ENCODE data around the gene ABCC6. TPM values are rescaled to one million over a fixed set of nuclear protein-coding genes. Genes with fewer than 3 reads are reported as not detected.

ABCC6 gene
- polyA plus RNA-seq, 3 donors: 6.1 to 16.5 (median 14.7) TPM

DNA sequence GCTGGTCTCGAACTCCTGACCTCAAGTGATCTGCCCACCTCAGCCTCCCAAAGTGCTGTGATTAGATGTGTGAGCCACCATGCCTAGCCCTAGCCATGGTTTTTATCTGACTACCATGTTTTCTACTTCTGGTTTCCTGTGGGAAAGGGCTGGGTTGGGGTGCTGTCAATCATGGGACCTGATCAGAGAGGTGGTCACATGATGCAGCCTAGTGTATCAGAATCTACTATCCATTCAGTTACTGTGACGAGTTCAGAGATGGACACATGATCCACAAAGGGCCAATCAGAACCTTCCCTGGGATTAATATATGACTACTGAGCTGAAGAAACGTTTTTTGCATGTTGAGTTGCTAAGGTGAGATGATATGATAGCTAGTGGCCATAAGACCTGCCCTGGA, 59.1 kb downstream of the ABCC6 start:
- no peak overlapping the region for H3K4me3 ChIP-seq (replicated peaks in 1 of 3; ENCODE audit: low read depth in 2 of 3, low read length in 3 of 3)
- intact Hi-C loops (cut with micrococcal nuclease): no loop called here
- H3K4me1 ChIP-seq (ENCODE audit: control insufficient read depth in 1 of 2, insufficient read depth in 2 of 2, low read length in 2 of 2): no peaks in the 10 kb centered on the region
- no peak for DNase-seq
- no peak overlapping the region for H3K4me3 Mint-ChIP-seq
- H3K36me3 Mint-ChIP-seq: peaks cover 65 to 77% of the 10 kb centered on the region in 2 donors
- no peaks in the 10 kb centered on the region for H3K79me2 ChIP-seq (ENCODE audit: insufficient read depth, low read length)
- H3K9me3 Mint-ChIP-seq: peaks cover 8 to 25% (median 17%) of the 10 kb centered on the region in 7 donors
- no peak overlapping the region for H3K4me2 ChIP-seq (replicated peaks; ENCODE audit: extremely low read depth, low read length, poor library complexity, severe bottlenecking)
- no CpG with 5 or more reads among the region's 3 CpGs for WGBS (ENCODE audit: insufficient coverage)
- peaks cover 22 to 84% of the 10 kb centered on the region in 2 donors for H3K36me3 ChIP-seq (replicated peaks in 1 of 2; ENCODE audit: control insufficient read depth in 1 of 2, insufficient read depth in 2 of 2, low read length in 2 of 2)
- H4K20me1 ChIP-seq (ENCODE audit: insufficient read depth, low read length): no peaks in the 10 kb centered on the region
- no peak overlapping the region for H2AFZ ChIP-seq (ENCODE audit: insufficient read depth, low read depth, low read length, poor library complexity, severe bottlenecking)
- no peaks in the 10 kb centered on the region for H3K27me3 Mint-ChIP-seq (ENCODE audit: low read depth in 3 of 3)
- TF ChIP-seq, protein P1, sequence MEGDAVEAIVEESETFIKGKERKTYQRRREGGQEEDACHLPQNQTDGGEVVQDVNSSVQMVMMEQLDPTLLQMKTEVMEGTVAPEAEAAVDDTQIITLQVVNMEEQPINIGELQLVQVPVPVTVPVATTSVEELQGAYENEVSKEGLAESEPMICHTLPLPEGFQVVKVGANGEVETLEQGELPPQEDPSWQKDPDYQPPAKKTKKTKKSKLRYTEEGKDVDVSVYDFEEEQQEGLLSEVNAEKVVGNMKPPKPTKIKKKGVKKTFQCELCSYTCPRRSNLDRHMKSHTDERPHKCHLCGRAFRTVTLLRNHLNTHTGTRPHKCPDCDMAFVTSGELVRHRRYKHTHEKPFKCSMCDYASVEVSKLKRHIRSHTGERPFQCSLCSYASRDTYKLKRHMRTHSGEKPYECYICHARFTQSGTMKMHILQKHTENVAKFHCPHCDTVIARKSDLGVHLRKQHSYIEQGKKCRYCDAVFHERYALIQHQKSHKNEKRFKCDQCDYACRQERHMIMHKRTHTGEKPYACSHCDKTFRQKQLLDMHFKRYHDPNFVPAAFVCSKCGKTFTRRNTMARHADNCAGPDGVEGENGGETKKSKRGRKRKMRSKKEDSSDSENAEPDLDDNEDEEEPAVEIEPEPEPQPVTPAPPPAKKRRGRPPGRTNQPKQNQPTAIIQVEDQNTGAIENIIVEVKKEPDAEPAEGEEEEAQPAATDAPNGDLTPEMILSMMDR (IDR thresholded peaks at IDR 0.05): no peak
- H3K4me1 Mint-ChIP-seq: no peaks in the 10 kb centered on the region
- H3K9me3 ChIP-seq (replicated peaks in 1 of 2; ENCODE audit: control insufficient read depth in 1 of 2, insufficient read depth in 1 of 2, low read length in 2 of 2): peaks cover 7 to 15% of the 10 kb centered on the region in 2 donors
- no peak overlapping the region for H3K27ac Mint-ChIP-seq
- no peak overlapping the region for H3K9ac ChIP-seq (ENCODE audit: insufficient read depth, low read length, poor library complexity, severe bottlenecking)
- H3K27ac ChIP-seq (ENCODE audit: low read depth in 1 of 2, low read length in 2 of 2): no peak overlapping the region
- no peaks in the 10 kb centered on the region for H3K27me3 ChIP-seq (ENCODE audit: control insufficient read depth in 2 of 2, insufficient read depth in 2 of 2, low read length in 2 of 2)

GRCh38 chr16:16163571-16163970, 59.7 kb downstream of the ABCC6 start:
- H3K9me3 Mint-ChIP-seq: peaks cover 11 to 32% (median 23%) of the 10 kb centered on the region in 7 donors
- H2AFZ ChIP-seq (ENCODE audit: insufficient read depth, low read depth, low read length, poor library complexity, severe bottlenecking): no peak overlapping the region
- peaks cover 14 to 18% of the 10 kb centered on the region in 2 donors for H3K9me3 ChIP-seq (replicated peaks in 1 of 2; ENCODE audit: control insufficient read depth in 1 of 2, insufficient read depth in 1 of 2, low read length in 2 of 2)
- no peaks in the 10 kb centered on the region for H4K20me1 ChIP-seq (ENCODE audit: insufficient read depth, low read length)
- TF ChIP-seq, protein P1 (IDR thresholded peaks at IDR 0.05): no peak
- H3K27ac ChIP-seq (ENCODE audit: low read depth in 1 of 2, low read length in 2 of 2): no peak overlapping the region
- H3K4me2 ChIP-seq (replicated peaks; ENCODE audit: extremely low read depth, low read length, poor library complexity, severe bottlenecking): no peak overlapping the region
- intact Hi-C loops (cut with micrococcal nuclease): no loop called here
- H3K79me2 ChIP-seq (ENCODE audit: insufficient read depth, low read length): no peaks in the 10 kb centered on the region
- H3K27ac Mint-ChIP-seq: no peak overlapping the region
- WGBS (ENCODE audit: insufficient coverage): 98% methylated on average over 5 of the region's 5 CpGs
- H3K4me1 Mint-ChIP-seq: no peaks in the 10 kb centered on the region
- H3K4me1 ChIP-seq (ENCODE audit: control insufficient read depth in 1 of 2, insufficient read depth in 2 of 2, low read length in 2 of 2): no peaks in the 10 kb centered on the region
- no peak for DNase-seq
- peaks cover 22 to 85% of the 10 kb centered on the region in 2 donors for H3K36me3 ChIP-seq (replicated peaks in 1 of 2; ENCODE audit: control insufficient read depth in 1 of 2, insufficient read depth in 2 of 2, low read length in 2 of 2)
- H3K27me3 Mint-ChIP-seq (ENCODE audit: low read depth in 3 of 3): no peaks in the 10 kb centered on the region
- H3K27me3 ChIP-seq (ENCODE audit: control insufficient read depth in 2 of 2, insufficient read depth in 2 of 2, low read length in 2 of 2): no peaks in the 10 kb centered on the region
- H3K4me3 Mint-ChIP-seq: no peak overlapping the region
- no peak overlapping the region for H3K4me3 ChIP-seq (replicated peaks in 1 of 3; ENCODE audit: low read depth in 2 of 3, low read length in 3 of 3)
- H3K9ac ChIP-seq (ENCODE audit: insufficient read depth, low read length, poor library complexity, severe bottlenecking): no peak overlapping the region
- peaks cover 66 to 78% of the 10 kb centered on the region in 2 donors for H3K36me3 Mint-ChIP-seq

Measured in CD14-positive monocyte (primary cell).